HG03039 (cell line): ENCODE data around the gene HDAC4.

Experiments
- ATAC-seq: cut with Tn5 transposase; IDR thresholded peaks from one replicate; pipeline ENCODE4 v1.9.1; 2021; ENCODE audit warnings: mild to moderate bottlenecking, moderate library complexity; ENCODE audit not compliant: unreplicated experiment

HDAC4 gene

DNA sequence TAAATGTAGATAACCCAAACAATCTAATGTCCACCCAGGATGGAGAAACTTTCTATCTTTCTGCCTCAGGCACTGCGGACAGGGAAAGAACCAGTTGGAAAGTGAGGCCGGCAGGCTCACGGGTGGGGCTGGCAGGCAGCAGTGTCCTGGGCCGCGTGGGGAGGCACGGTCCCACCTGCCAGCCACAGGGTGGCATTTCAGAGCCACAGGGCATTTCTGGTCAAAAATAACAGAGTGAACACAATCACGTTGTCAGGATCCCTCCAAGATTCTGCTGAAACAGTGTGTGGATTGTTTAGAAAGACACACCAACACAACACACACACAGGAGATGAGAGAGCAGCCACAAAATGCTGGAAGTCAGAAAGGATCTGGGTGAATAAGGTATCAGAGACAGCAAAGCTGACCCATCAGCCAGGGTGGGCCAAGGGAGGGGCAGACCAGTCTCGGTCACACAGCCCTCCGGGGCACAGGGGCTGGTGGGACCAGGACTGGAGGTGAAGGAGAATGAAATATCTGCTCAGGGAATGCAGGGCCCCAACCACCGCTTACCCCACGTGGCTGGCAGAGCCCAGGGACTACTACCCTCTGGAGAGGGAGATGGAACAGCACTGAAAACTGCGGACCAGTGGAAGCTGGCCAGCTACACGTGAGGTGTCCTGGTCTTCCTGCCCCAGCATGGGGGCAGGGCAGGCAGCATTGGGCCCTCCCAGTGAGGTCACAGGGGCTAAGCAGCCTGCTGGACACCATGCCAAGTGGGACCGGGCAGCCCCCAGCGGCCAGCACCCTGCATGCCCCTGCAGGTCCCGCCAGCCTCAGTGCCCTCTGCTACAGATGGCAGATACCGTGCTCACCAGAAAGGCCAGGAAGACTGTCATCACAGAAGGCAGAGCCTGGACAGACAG, 173.9 kb downstream of the HDAC4 start:
- no peak for ATAC-seq

DNA sequence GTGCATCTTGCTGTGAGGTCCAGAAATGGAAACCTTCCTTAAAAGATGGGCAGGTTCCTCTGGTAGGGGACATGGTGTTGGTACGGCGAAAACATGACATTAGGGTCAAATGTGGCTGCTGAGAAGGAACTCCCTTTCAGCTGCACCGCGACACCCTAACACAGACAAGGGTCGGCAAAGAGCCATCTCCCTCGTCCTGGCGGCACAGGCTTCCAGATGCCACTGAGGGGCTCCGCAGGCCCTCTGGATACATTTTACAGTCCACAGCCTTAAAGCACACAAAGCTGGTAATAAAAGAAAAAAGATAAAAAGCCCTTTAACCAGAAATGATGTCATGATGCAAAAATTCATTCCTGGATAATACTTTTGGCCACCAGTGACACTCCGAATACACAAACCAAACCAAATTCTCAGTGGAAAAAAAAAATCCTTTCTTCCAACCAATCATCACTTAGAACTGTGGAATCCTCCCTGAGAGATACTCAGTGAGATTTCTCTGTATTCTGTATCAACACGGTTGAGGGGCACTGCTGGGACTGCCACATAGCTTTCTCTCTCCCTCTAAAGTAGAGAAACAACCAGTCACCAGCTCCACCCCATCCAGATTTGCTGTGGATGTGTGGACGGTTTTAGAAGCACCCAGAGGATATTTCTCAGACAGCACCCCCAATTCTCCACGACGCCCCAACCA, 174.8 kb downstream of the HDAC4 start:
- no peak for ATAC-seq

DNA sequence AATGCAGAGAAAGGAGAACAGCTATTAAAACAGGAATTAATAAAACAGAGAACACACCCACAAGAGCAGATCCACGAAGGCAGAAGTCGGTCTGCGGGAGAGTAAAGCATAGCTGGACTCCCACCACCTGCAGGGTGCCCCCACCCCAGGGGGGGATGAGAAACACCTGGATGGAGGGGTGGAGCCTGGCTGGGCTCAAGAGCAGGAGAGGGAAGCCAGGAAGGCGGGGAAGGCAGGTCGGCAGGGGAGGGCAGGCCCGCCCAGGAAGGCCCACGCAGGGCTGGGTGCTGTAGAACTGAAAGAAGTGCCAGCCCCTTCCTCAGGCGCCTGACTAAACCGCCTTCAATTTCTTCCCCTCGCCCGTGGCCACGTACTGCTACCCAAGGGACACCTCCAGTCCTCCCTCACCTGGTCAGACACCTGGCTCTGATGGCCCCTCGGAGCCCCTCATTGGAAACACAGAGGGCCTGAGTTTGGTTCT, 175.4 kb downstream of the HDAC4 start:
- ATAC-seq, result no peak

GRCh38 chr2:239224955-239225354, 175.9 kb downstream of the HDAC4 start:
- no peak for ATAC-seq

GRCh38 chr2:239224199-239224570, 176.6 kb downstream of the HDAC4 start:
- no peak for ATAC-seq

GRCh38 chr2:239223310-239224198, 177.3 kb downstream of the HDAC4 start:
- ATAC-seq, result no peak

- no peak for ATAC-seq
These were observed 178.0 kb downstream of the HDAC4 start for GRCh38 chr2:239222706-239223309.

GRCh38 chr2:239222312-239222660, 178.5 kb downstream of the HDAC4 start:
- no peak for ATAC-seq

DNA sequence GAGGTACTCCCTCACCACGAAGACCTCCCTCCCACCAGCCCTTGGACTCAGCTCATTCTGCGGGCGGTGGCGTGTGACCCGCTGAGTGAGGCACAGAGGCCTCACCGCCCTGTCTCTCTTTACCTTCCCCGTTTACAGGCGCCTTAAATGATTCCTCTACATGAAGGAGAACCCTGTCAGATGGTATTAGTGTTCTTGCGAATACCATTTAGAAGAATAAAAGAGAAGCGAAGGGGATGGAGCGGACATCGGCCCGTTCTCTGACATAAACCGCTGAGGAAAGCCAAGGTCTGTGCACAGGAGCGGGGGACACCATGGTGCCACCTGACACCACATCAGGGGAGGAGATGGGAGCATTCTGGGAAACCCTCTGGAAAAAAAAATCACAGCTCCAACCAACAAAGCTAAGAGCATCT, 179.8 kb downstream of the HDAC4 start:
- ATAC-seq, result no peak

DNA sequence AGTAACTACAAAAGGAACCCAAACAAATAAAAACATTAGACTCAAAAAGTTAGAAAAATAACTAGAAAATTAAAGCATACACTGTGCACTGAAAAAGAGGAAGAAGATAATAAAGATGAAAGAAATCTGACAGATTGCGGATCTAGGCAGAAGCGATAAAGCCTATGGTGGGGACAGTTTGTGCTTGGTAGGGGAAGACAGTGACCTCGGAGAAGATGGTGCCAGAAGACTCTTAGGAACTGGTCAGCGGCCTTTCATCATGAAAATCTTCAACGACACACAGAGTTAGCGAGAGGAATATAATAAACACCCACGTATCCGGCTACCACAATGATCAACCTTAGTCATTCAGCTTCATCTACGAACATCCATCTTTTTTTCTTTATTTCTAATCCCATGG, 180.5 kb downstream of the HDAC4 start:
- ATAC-seq, result no peak

GRCh38 chr2:239216614-239217273, 184.1 kb downstream of the HDAC4 start:
- no peak for ATAC-seq

DNA sequence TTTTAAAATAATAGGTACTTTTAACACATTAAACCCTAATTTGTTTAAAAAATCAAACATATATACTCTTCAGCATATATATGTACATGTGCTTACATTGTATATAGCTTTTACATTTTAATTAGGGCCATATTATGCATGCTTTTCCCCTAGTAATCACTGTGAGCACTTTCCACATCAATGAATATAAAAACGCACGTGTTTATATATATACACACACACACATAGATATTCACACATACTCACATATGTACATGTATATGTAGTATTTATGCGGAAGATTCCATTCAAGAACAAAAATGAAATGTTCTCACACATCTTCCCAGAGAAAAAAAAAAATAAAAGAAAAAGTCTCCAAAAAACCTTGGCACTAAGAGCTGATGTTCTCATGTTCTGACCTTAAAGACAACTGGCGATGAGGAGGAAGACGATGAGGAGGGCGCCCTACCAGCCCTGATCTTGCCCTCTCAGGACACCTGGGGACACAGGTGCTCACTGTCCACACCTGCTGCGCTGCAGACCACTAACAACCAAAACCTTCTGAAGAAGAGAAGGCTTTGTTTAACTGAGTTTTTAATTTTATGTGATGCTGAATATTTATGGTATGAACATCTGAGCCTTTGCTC, 184.7 kb downstream of the HDAC4 start:
- ATAC-seq, result no peak

- no peak for ATAC-seq
These were observed 185.5 kb downstream of the HDAC4 start for GRCh38 chr2:239215136-239215925.

DNA sequence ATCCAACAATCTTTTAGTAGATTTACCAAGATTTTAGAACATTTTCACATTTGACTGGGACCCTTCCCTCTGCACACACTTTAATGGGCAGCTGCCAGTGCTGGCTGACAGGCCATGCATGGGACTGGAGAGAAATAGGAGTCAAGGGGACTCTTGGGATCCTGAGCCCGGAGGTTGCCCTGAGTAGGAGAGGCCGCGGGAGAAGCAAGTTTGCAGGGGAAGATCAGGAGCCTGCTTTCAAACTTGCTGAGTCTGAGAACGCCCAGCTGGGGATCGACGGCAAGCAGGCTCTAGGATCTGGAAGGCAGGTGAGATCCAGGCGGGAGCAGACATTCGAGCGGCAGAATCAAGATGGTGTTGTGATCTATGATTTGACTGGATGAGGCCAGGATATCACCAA, 186.1 kb downstream of the HDAC4 start:
- no peak for ATAC-seq

DNA sequence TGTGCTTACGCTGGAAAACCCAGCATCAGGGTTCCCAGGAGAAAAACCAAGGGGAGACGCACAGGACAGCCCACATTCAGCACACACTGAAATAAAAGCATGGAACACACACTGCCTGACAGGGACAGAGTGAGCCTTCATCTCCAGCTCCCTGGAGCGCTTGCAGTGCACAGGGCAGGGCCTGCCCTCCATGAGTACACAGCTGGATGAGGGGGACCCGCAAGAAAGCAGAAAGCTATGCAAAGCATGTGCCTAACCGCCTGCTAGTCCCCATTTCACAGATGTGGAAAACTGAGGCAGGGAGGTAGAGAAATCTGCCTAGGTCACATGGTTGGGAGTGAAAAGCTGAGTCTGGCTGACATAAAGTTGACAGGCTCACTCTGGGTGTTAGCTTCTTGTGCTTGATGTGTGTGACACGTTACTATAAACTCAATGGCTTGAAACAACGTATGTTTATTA, 187.1 kb downstream of the HDAC4 start:
- no peak for ATAC-seq

DNA sequence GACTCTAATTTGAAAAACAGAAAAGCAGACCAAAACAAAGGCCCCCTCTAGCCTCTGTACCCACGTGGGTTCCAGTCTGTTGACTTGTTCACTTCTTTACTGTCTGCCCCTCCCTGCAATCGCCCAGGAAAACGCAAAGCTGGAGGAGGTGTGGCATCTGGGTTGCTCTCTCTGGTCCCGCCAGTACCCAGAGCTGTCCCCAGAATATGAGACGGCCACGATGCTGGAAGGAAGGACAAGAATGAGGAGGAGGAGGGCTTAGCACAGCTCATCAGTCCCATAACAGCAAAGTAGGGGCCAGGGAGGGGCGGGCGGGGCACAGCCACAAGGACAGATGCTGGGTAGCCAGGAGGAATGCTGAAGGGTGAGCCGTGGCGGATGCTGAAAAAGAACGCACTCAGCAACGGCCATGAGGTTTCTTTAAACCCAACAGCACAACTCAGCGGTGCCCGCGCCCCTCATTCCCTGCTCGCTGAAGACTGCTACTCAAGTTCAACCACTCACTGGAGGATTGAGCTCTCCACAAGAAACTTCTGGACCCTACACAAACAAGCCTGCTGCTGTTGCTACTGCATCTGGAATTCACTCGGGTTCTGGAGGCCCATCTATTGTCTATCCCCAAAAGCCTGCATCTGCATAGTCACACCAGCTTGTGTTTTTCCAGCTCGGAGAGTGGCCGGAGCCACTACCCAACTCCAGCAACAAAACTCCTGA, 187.7 kb downstream of the HDAC4 start:
- no peak for ATAC-seq

DNA sequence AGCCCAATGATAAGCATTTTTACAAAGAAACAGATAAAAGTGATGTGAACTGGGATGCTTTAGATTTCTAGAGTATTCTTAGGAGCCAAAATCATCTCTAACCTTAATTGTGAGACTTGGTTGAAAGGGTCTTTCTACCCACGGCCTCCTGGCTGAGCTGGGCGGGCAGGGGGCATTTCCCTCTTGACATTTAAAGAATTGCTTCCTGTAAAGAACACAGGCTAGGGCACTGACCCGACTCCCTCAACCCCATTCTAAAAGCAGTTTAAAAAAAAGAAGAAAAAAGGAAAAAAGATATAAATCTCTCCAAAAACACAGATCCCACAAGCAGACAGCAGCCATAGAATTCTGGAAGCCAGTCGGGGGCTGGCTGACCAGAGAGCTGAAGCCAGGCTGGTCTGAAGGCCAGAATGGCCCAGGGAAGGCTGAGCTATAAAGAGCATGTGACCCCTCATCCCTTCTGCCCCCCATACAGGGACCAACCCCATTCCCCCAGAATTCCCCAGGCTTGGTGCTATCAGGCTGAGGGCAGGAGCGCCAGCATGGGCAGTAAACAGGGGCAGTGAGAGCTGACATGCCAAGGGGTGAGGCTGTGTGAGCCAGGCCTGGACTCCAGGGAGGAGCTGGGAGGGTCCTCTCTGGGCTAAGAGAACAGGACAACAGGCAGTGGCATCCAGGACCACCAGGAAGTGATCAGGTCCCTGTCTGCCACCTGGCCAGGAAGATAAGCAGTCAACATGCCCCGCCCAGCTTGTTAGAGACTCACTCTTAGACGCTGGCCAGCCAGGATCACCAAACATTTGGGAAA, 188.5 kb downstream of the HDAC4 start:
- no peak for ATAC-seq
